Renal cortical epithelial cell (primary cell): ENCODE measurements around the gene TMC2. TPM values are rescaled to one million over a fixed set of nuclear protein-coding genes. Genes with fewer than 3 reads are reported as not detected.
A peak's percentile ranks its signal among the peaks of the same experiment; 100 is the strongest.

ENCODE experiments used
- DNase-seq: peaks from one replicate; pipeline ENCODE4 v3.0.0-alpha.2; 2011; ENCODE audit warnings: low read depth
- total RNA-seq: library from RNA; depleted of rRNA; stranded (reverse); fragments of >200 nt; gene quantifications from 2 replicates; pipeline ENCODE4 v1.2.3, GENCODE V29; 2014

The TMC2 gene
- total RNA-seq, 1 donor from 2014 or later: not detected

DNA sequence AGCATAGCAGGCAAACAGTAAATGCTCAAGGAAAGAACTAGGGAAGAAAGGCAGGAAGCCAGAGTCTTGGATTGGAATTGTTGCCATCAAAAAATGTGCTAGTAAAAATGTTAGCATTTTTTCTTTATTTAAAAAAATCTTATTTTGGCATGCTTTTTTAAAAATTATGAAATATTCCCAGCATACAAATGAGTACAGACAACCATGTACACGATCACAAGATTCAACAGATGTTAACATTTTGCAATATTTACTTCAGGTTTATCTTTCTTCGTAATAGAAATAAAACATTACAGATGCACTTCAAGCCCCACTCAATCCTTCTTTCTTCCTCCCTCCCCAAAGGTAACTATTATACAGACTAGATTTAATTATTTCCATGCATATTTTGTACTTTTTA is 88.7 kb downstream of the TMC2 start:
- no peak for DNase-seq

DNA sequence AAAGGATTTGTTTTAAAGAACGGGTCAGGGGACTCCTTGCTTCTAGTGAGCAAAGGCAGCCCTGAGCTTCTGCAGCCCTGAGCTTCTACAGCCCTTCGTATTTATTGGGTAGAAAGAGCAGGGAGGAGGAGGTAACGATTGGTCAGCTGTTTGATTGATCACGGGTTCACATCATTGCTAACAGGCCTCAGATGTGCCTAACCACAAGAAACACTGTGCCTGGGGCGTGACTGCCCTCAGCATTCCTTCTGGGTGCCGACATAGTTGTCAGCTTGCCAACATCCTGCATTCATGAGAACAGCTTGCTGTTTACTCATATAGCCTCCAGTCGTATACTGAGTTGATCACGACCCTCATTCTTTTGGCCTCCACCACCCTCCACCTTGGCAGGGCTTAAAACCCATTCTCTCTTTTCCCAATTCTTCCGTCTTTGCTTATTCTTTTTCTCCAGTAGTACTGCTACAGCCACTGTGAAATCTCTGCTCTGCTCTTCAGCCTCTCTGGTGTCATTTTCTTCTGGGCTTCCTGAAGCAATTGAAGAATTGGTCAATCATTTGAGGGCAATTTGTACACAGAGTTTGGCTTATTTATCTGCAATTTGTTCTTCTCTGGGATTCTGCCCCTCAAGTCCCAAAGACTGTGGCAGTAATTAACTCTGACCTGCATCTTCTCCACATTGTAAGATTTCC is 90.6 kb downstream of the TMC2 start:
- peak; percentile 87 for DNase-seq

DNA sequence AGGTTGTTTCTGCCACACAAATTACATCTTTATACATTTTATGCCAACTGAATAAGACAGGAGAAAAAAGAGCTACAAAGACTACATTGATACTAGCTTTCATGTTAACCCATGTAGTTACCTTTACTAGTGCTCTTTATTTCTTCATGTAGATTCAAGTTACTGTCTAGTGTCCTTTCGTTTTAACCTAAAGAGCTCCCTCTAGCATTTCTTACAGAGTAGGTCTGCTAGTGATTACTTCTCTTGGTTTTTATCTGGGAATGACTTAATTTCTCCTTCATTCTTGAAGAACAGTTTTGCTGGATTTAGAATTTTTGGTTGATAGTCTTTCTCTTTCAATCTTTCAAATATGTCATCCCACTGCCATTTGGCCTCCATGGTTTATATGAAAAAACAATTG is 94.9 kb downstream of the TMC2 start:
- peak; percentile 12 for DNase-seq

DNA sequence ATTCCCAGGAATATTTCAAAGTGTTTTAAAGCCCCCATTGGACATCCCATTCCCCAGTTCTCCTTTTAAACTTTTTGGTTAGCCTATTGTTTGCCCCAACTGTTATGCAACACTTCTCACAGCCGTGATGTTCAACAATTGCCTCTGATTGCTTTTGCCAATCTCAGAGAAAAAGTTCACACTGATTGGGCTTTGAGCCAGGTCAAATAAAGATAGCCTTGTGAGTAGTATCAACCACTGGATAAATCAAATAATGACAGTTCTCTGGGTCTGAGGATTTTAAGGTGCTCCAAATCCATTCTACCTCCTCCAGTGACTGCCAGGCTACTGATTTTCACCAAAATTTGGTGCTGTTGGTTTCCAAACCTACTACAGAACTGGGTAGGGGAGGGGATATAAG is 97.0 kb downstream of the TMC2 start:
- no peak for DNase-seq

DNA sequence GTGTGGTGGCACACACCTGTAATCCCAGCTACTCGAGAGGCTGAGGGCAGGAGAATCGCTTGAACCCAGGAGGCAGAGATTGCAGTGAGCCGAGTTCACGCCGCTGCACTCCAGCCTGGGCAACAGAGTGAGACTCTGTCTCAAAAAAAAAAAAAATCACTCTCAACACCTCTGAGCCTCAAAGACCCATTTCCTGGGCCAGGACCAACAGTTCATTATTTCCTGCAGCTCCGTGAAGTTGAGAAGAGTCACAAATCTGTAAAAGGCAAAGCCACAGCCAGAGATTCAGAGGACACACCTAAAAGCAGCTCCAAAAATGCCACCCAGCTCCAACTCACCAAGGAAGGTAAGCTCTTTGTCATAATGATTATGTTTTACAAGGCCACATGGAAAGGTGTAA is 100.9 kb downstream of the TMC2 start:
- DNase-seq: no peak

DNA sequence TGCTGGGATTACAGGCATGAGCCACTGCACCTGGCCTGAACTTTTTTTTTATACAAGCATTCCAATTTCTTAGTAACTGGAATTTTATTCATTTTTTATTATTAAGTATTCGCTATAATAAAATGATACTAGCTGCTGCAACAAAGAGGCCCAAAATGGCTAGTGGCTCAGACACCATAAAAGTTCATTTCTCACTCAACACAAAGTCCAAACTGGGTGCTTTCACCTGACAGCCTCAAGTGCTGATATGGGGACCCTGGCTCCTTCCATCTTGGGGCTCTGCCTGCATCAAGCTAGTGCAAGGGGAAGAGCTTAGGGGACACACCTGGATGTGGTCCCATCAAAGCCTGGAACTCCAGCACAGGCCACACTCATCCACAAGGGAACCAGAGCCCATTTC is 103.9 kb downstream of the TMC2 start:
- DNase-seq: no peak

DNA sequence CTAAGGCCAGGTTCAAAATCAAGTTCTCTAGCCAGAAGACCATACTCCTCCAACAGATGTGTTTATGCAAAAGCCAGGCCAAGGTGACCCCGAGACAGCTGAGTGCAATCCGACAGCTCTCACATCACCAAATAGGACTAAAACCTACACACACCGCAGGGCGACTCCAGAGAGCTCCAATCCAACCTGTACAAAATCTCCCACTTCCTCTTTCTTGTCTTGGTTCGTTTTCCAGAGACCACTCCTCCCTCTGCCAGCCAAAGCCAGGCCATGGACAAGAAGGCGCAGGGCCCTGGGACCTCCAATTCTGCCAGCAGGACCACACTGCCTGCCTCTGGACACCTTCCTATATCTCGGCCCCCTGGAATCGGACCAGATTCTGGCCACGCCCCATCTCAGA is 104.5 kb downstream of the TMC2 start:
- DNase-seq: no peak

DNA sequence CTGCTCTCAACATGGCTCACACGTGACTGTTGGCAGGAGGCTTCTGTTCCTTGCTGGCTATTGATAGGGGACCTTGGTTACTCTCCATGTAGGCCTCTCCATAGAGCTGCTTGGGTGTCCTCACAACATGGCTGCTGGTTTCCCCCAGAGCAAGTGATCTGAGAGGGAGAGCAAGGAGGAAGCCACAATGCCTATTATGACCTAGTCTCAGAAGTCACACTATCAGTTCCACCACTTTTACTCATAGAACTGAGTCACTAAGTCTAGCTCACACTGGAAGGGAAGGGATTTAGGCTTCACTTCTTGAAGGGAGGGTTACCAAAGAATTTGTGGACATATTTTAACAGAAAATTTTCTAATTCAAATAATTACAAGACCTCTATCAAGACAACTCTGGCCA is 107.3 kb downstream of the TMC2 start:
- no peak for DNase-seq

DNA sequence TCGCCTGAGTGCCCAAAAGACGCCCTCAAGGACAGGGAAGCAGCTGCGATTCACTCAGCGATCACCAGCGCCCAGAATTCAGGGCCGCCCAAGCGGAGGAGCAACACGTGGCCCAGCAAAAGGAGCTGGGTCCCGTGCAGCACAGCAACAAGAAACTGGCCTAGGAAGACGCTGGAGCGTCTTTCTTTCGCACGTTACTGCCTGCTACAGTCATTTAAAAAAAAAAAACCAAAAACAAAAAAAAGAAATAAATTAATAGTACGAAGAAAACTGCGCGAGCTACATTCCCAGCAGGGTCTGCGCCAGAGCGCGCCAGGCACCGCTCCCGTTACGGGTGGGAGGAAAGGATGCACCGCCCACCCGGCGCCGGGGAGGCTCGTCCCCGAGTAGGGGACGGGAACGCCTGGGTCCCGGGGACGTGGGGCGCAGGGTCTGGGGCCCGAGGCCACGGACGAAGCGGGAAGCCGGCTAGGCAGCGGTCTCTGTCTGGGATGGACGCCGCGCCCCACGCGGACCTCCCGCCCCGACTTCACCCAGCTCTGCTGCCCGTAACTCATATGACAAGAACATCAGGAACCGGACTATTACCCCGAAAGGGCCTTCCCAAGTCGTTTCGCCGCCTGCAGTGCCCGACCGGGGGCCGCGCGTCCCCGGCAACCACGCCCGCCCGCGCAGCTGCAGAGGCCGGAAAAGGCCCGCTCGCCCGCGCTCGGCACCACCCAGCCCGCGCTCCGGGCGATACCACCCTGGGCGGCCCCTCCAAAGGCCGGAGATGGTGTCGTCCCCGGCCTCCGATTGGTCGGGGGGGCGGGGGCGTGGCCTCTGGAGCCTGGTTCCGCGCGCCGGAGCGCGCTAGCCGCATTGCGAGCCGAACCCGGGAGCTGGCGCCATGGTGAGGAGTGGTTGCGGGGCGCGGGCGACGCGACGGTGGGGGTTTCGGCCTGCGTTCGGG is 115.7 kb downstream of the TMC2 start, which contains the start of gene NOP56:
Gene NOP56, plus strand, starts transcription at position 861 of the 952 bp plus-strand sequence. Its CDS starts 29 bp downstream, at position 890.
- peak; percentile 41 for DNase-seq

DNA sequence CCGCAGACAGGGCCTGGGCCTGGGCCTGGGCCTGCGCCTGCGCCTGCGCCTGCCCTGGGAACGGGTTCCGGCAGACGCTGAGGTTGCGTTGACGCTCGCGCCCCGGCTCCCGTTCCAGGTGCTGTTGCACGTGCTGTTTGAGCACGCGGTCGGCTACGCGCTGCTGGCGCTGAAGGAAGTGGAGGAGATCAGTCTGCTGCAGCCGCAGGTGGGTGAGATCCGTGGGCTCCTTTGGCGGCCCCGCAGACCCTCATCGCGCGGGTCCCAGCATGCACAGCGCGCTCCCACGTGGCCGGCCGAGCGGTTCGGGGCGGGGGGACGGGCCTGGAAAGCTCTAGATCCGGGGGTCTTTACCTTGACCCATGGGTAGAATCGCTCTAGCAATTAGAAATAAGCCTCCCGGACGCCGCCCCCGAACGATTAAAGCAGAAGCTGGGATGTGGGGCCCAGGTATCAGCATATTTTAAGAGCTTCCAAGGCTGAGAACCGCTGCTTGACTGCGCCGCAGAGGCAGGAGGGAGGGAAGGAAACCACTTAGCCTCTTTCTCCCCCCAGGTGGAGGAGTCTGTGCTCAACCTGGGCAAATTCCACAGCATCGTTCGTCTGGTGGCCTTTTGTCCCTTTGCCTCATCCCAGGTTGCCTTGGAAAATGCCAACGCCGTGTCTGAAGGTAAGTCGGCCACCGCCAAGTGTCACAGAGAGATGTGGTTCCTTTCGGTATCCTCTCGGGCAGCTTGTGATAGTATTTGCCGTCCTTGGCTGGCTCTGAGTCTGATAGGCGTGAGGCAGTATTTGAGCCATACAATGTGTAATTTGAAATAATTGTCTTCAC is 116.6 kb downstream of the TMC2 start:
- DNase-seq: no peak

DNA sequence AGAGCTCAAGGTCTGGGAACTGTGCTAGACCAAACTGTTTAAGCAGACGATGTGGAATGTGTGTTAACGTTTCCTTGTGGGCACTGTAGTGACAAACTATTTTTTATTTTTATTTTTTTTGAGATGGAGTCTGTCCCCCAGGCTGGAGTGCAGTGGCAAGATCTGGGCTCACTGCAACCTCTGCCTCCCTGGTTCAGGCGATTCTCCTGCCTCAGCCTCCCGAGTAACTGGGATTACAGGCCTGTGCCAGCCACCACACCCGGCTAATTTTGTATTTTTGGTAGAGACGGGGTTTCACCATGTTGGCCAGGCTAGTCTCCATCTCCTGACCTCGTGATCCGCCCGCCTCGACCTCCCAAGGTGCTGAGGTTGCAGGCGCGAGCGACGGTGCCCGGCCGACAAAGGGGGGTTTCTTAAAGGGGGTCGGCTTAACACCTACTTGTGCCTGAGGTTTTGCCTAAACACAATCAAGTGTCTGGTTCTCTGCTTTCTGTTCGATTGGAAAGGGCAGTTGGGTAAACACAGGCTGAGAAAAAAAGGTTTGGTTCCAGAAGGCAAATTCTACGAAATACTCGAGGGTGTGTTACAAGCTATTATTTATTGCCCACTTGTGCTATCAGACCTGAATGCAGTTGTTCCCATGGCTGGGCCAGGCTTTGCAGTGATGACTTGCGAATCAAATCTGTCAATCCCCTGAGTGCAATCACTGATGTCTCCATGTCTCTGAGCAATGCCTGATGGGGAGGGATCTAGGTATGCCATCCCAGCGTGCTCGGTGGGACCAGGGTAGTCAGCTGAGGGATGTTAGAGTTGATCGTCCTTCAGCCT is 117.4 kb downstream of the TMC2 start:
- no peak for DNase-seq

DNA sequence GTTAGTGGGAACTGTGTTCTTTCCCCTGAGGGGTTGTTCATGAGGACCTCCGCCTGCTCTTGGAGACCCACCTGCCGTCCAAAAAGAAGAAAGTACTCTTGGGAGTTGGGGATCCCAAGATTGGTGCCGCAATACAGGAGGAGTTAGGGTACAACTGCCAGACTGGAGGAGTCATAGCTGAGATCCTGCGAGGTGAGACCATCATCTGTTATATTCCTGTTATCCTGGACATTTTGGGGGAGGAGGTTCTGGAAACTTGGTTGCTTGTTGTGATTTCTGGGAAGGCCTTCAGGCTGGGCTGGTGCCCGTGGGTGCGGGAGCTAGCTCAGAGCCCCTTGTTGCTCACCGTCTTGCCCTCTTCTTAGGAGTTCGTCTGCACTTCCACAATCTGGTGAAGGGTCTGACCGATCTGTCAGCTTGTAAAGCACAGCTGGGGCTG is 118.0 kb downstream of the TMC2 start:
- DNase-seq: no peak

DNA sequence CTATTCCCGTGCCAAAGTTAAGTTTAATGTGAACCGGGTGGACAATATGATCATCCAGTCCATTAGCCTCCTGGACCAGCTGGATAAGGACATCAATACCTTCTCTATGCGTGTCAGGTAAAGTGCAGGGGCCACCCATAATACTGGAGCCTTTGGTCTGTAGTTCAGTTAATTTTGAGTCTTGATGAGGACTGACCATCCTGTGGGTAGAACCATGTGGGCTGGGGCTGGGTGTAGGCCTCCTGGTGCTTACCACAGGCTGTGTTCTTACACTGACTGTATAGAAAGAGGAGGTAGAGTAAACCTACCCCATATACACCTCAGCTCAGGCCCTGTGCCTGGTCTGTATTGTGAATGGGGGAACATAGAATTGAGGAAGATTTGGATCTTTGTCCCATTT is 118.5 kb downstream of the TMC2 start:
- DNase-seq: no peak

DNA sequence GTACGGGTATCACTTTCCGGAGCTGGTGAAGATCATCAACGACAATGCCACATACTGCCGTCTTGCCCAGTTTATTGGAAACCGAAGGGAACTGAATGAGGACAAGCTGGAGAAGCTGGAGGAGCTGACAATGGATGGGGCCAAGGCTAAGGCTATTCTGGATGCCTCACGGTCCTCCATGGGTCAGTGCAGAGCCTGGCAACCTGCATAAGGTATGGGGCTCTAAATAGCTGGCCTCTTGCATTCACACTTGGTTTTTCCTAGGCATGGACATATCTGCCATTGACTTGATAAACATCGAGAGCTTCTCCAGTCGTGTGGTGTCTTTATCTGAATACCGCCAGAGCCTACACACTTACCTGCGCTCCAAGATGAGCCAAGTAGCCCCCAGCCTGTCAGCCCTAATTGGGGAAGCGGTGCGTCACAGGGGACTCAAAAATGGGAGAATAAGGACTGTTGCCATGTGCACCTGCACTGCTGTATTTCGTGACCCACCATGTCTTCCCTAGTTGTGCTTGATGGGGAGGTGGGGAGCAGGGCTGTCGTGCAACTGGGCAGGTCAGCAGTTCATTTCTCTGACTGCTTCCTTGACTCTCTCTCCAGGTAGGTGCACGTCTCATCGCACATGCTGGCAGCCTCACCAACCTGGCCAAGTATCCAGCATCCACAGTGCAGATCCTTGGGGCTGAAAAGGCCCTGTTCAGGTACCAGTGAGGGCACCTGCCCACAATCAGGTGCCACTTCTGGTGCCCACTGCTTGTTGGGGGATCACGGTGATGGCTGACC is 119.2 kb downstream of the TMC2 start:
- DNase-seq: no peak

DNA sequence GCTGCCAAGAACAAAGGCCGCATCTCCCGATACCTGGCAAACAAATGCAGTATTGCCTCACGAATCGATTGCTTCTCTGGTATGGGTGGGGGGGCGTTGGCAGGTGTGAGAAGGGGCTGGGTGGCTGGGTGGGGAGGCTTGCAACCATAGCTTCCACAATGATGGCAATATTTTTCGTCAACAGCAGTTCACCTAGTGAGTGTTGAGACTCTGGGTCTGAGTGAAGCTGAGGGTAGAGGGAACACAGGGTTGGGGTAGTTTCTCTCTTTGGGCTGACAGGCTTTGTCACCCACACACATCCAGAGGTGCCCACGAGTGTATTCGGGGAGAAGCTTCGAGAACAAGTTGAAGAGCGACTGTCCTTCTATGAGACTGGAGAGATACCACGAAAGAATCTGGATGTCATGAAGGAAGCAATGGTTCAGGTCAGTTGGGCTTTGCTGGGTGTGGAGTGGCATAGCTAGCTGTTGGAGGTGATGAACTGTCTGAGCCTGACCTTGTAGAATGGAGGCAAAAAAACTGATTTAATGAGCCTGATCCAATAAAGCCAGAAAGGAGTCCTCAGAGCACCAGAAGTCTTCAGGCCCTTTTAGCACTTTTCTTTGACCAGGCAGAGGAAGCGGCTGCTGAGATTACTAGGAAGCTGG is 120.2 kb downstream of the TMC2 start:
- DNase-seq: no peak

DNA sequence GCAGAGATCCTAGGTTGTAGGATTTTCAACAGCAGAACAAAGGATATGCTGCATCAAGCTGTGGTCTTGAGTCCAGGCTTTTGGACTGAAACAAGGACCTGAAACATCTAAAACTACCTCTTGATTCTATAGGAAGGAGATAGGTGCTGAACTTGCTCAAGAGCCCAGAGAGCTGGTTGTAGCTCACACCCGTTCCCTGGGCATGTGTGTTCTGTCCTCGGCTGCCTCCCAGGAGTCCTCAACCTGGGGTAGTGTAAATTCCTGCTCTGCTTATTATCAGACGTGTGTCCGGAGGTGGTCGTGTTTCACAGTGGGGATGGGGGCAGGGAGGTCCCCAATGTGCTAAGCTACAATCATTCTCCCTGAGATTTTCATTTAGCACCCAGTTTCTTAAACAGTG is 120.9 kb downstream of the TMC2 start:
- no peak for DNase-seq

DNA sequence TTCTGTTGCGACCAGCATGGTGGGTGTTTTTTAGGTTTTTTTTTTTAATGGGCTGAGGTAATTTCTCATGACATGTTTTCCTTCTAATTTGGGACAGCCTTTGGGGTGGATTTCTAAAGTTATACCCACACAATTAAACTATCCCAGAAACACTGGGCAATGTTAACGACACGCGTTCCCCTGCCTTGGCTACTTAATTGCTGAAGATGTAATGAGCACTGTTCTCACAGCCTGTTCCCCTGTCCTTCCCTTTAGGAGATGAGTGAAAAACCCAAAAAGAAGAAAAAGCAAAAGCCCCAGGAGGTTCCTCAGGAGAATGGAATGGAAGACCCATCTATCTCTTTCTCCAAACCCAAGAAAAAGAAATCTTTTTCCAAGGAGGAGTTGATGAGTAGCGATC is 121.3 kb downstream of the TMC2 start:
- no peak for DNase-seq

DNA sequence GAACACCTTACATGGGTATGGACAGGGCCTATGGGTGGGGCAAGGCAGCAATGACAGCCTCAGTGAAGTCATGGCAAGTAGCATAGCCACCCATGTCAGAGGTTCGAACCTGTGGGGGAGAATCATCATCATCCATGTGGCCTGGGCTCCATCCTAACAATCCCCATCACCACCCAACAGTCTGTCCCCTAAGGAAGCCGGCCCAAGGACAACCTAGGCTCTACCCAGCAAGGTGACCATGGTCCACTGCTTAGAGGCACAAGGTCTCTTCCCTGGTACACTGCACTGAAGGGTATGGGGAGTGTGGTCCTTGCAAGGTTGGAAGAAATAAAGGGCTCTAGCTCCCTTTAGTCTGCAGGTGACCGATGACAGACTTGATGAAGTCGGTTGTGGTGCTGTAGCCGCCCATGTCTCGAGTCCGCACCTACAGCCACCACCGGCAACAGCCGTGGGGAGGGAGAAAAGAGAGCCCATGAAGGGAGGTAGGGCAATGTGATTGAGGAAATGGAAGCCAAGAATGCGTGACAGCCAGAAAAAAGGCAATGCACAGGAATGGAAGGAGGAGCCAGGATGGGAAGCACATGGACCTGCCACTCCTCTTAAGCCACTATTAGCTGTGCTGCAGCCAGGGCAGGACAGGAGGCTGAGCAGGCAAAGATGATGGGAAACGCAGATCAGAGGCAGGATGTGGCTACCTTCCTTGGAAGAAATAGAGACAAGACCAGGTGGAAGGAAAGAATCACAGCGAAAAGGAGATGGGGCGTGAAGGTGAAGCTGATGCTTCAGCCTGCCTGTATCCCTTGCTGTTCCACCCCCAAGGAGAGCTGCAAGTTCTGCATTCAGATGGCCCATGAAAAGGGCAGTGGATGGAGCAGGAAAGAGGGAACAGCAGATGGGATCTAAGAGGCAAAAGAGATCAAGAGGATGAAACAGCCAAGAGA is 122.3 kb downstream of the TMC2 start:
- DNase-seq: no peak

DNA sequence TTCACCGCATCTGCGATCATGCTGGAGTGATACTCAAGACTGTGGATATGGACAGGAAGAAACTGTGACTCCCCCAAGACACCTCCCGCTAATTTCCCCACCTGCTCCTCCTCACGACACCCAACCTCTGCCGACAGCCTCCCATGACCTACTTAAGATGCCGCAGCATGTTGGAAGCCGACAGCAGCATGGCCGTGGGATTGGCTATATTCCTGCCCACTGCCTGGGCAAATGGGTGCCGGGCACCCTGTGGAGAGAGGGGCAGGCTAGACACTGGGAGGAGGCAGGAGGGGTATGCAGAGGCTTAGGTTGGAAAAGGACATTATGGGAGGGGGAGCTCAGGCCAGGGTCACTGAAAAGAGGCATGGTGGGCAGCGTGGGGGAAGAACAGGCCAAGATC is 123.2 kb downstream of the TMC2 start:
- no peak for DNase-seq
